Tongue (tissue), 2 donors: Measurements from ENCODE around the gene ARHGAP10. TPM values are rescaled to one million over a fixed set of nuclear protein-coding genes. Genes with fewer than 3 reads are reported as not detected.
A peak's percentile ranks its signal among the peaks of the same experiment; 100 is the strongest.

ENCODE experiments used
- DNase-seq: peaks from one replicate; pipeline ENCODE4 v3.0.0-alpha.2; 2015
- total RNA-seq: library from RNA; depleted of rRNA; stranded (reverse); fragments of >200 nt; gene quantifications from one replicate; pipeline ENCODE4 v1.2.3, GENCODE V29; 2014

ARHGAP10 gene
- 87.4 TPM for total RNA-seq

- peak; percentile 86 for DNase-seq
Observed at GRCh38 chr4:147731580-147732517, at the start of gene ARHGAP10. Gene ARHGAP10 (plus strand): TSS chr4:147732088. CDS start chr4:147732302, 214 bp downstream.

GRCh38 chr4:147682755-147683154 lies 49.1 kb upstream of the ARHGAP10 start:
- peak; percentile 17 for DNase-seq

GRCh38 chr4:147683188-147683591 lies 48.7 kb upstream of the ARHGAP10 start:
- DNase-seq: peak; percentile 62

GRCh38 chr4:147683717-147684700 lies 47.9 kb upstream of the ARHGAP10 start, which contains the start of gene PRMT9:
Gene PRMT9 (minus strand): TSS chr4:147684163. CDS start chr4:147683987, 176 bp downstream.
- DNase-seq: peak; percentile 96

GRCh38 chr4:147689067-147689466 lies 42.8 kb upstream of the ARHGAP10 start:
- no peak for DNase-seq

- no peak for DNase-seq
Observed at GRCh38 chr4:147691820-147692219, 40.1 kb upstream of the ARHGAP10 start.

GRCh38 chr4:147693218-147693617 lies 38.7 kb upstream of the ARHGAP10 start:
- no peak for DNase-seq

GRCh38 chr4:147696866-147697265 lies 35.0 kb upstream of the ARHGAP10 start:
- no peak for DNase-seq

- DNase-seq: no peak
Observed at GRCh38 chr4:147704846-147705245, 27.0 kb upstream of the ARHGAP10 start.

- DNase-seq: peak; percentile 75
Observed at GRCh38 chr4:147707892-147708672, 23.8 kb upstream of the ARHGAP10 start.

GRCh38 chr4:147709999-147710398 lies 21.9 kb upstream of the ARHGAP10 start:
- DNase-seq: no peak

- DNase-seq: no peak
Observed at GRCh38 chr4:147714575-147715401, 17.1 kb upstream of the ARHGAP10 start.

GRCh38 chr4:147717878-147718277 lies 14.0 kb upstream of the ARHGAP10 start:
- no peak for DNase-seq

- DNase-seq: no peak
Observed at GRCh38 chr4:147723326-147723725, 8.6 kb upstream of the ARHGAP10 start.

GRCh38 chr4:147724468-147725201 lies 7.3 kb upstream of the ARHGAP10 start:
- no peak for DNase-seq

- no peak for DNase-seq
Observed at GRCh38 chr4:147725673-147726072, 6.2 kb upstream of the ARHGAP10 start.

- DNase-seq: no peak
Observed at GRCh38 chr4:147727476-147728028, 4.3 kb upstream of the ARHGAP10 start.

- no peak for DNase-seq
Observed at GRCh38 chr4:147730333-147730732, 1.6 kb upstream of the ARHGAP10 start.

GRCh38 chr4:147732518-147733235 lies 789 bp downstream of the ARHGAP10 start:
- peak; percentile 72 for DNase-seq
